GM18868 (cell line): ENCODE results near the gene TET2.

ENCODE experiments used
- ATAC-seq: cut with Tn5 transposase; IDR thresholded peaks from one replicate; pipeline ENCODE4 v1.9.1; 2021; ENCODE audit warnings: mild to moderate bottlenecking, moderate library complexity; ENCODE audit not compliant: unreplicated experiment

Gene TET2

DNA sequence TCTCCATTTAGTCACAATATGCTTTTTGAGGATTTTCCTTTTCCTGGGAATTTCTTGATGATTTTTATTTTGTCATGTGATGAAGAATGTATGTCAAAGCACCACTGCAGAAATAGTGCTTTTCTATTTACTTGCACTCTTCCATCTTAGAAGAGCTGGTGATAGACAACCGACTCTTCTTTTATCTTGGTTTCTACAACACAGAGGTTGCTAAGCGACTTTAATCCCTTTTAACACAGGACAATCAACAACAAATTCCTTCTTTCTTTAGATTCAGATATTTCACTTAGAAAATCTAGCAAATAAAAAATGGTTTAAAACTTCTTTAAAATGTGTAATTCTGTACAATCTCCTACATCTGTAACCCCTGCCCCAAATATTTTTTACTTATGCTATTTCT is 34.6 kb downstream of the TET2 start:
- ATAC-seq, result no peak

DNA sequence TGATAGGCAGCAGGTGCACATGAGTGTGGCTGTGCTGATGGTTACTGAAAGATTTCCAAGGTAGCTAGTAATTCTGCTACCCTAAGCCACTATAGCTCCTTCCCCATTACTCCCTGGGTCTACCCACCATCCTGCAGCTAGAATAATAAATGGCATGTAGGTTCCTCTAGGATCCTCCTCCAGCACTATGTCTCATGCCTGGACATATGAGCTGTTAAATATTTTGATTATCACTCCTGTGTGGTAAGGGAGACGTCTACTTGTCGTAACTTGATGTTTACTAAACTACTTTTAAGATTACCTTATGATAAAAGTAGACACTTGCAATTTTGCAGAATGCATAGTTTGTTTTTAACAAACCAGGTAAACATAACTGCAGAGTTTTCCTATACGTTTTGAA is 35.5 kb downstream of the TET2 start:
- no peak for ATAC-seq

DNA sequence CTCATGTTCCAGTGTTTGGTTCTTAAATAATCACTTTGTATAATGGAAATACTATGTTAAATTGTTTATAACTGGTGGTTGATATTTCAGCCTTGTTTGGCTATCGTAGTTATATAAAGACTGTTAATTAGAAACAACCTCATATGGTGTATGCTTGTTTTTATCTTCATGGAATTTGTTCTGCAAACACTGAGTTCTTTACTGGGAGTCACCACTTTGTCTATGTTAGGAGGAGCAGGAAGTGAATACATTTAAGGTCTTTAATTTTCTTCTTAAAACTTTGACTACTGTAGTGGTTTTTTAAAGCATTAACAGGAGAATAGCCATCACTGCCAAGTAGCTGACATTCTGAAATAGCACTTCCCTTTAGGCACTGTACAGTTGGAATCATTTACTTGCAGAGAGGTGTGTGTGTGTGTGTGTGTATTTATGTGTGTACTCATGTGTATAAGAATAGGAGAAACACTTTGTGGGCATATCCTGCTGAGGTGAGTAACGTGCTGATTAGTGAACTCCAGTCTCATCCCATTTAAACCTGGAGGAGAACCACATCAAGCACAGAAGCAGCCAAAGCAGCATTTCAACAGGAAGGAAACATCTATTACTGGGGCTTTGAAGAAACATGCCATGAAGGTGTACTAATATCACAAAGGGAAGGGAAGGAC is 37.8 kb downstream of the TET2 start:
- ATAC-seq, result no peak

DNA sequence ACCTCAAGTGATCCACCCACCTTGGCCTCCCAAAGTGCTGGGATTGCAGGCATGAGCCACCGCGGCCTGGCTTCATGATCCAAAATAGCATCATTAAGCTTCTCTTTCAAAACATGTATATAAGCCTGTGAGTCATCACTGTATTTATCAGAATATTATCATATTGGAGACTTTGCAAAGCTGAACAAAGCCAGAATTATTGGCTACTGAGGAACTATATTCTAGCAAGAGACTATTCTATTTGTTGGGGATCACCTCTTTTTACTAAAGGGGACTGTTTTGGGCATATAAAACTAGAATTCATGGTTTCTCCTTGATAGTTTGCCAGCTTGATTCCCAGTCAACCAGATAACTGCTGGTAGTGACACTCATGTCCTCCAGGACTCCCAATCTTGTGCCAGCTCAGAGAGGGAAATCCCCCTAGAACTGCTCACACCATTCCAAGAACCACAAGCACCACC is 40.1 kb downstream of the TET2 start:
- ATAC-seq, result no peak

DNA sequence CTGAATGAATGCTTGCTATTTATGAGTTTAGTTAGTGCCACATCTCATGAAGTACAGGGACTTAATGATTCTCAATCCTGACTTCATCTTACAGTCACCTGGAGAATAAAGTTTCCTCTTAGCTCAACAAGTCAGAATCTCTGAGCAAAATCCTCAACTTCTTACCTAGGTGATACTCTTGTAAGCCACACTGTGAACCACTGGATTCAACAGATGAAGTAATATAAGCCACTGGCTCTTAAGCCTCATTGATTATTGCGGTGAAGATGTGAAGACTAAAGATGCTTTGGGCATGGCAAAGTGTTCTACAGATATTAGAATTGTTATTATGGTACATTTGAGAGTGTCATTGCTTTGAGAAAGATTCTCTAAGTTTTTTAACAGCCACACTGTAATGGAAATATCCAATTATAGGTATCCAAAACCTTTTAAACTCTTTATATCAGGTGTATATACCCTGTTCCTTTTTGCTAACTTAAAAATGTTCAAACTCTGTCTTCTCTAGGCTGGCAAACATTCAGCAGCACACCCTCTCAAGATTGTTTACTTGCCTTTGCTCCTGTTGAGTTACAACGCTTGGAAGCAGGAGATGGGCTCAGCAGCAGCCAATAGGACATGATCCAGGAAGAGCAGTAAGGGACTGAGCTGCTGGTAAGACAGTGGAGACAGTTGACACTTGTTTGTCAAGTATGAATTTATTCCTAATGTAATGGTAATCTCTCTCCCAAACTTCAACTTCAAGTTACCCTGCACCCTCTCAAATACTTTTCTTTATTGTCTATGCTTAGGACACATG is 43.4 kb downstream of the TET2 start:
- ATAC-seq, result no peak

DNA sequence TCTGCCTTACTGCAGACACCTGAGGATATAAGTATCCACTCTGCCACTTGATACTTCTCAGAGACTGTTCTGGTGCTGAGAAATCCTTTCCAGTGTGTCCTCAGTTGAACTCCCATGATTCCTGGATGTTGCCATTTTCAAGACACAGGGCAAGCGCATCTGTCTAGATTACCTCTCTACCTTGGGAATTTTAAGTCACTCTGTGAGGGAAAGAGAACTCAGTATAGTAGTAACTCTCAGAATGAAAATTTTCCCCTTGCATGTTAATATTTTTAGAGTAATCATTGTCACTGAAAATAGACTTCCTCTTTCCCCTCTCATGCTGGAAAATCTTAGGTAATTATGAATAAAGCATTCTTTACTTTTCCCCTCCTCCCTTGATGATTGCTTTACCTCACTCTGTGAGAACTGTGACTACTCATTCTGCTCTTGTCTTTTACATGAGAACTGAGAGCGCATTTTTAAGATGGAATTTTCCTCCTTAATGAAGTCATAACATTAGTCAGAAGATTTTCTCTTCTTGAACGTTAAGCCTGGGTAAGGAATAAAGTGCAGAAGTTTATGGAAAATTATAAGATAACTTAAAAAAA is 45.0 kb downstream of the TET2 start:
- peak; percentile 64 for ATAC-seq

DNA sequence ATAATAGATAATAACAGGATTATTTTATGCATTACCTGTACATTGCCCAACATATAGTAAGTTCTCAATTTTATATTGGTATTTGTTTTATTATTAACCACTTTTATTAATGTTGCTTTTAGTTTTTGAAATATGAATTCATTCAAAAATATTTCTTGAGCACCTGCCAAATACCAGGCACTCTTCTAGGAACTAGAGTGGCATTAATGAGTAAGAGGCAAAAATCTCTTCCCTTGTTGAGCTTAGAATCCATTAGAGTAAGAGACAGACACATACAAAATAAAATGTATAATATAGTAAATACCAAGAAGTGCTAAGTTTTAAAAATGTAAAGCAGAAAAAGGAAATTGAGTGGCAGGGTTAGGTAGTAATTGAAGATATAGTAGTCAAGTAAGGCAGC is 45.8 kb downstream of the TET2 start:
- ATAC-seq, result no peak

DNA sequence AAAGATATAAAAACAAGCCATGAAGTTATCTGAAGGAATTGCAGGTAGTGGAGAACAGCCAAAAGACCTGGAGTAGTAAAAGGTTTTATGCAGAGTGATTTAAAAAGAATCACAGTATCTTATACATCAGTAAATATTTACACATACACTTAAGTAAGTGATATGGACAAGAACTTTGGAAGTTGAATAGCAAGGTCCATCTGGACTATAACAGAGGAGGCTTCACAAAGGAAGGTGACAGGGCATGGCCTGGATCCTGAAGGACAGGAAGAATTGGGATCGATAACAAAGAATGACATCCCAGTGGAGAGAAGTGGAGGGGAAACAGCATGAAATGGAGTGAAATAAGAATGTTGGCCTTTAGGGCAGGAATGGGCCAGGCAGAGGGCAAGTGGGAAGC is 46.2 kb downstream of the TET2 start:
- ATAC-seq, result no peak

DNA sequence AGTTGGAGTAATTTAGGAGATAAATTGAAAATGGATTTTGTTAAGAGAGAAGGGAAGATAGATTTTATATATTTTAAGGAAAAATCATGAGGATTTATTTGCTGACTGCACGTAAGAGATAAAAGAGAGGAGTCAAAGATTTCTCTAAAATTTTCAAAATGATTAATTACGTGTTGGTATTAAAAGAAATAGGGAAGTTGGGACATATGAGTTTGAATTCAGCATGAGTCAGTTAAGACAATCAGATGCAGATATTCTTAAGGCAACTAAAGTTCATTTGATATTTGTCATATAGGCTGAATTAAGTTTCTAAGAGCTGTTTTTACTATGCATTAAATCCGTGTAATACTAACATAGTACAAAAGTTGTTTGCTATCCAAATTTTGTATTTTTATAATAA is 46.9 kb downstream of the TET2 start:
- ATAC-seq, result no peak

DNA sequence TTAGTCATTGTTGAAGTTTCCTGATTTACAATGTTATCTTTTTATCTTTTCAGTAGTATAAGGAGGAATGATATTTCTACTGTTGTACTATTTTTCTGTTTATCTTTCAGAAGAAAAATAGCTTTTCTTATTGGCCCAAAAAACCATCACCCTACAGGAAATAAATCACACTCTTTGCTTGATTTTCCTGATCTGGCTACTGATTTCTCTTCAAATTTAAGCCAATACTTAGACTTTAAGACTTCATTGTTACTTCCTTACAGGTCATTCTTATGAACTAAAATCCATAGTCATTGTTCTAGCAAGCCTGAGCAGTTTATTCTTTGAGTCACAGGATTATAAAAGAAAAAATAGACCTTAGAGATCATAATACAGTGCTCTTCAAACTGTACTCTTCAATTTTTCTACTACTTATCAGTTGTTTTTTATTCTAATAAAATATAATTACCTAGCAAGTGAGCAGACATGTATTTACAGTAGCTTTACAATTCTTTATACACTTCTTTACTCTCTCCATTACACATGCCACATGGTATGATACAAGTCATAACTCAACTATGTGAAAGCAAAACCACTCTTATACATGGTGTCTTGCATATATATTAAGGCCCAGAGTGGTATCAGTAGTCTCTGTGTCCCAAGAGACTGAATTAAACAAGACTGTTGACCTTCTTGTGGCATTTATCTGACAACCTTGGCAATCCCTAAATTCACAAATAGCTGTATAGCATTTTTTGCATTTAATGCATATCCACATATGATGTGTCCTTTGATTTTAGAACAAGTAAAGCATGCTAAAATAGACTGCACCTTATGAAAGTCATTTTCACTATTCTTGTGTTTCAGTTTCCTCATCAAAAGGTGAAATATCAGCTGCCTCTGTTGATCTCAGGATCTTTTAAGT is 47.9 kb downstream of the TET2 start:
- ATAC-seq, result peak; percentile 84

DNA sequence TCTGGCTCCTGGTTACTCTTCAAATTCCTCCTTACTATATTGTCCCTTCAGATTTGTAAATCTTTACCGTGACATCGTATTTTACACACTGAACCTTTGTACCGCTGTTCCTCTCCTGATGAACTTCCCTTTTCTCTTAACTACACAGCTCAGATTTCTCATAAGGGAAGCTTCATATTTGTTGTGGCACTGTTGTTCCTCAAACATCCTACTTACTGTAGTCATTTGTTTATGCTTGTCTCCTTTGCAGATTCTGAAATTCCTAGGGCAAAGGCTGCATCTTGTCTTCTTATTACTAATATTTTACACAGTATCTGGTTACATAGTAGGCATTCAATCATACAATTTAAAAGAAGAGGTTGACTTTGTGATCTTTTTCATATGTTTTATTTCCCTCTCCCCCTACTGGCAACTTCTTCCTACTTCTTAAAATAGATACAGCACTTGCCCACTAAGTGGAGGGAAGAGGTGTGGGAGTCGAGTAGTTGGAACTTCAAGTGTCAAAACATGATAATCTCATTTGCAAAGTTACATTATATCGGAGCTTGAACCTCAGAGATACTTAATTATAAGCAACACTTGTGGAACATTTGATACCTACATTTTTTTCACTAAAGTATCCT is 50.0 kb downstream of the TET2 start:
- ATAC-seq, result peak; percentile 26

DNA sequence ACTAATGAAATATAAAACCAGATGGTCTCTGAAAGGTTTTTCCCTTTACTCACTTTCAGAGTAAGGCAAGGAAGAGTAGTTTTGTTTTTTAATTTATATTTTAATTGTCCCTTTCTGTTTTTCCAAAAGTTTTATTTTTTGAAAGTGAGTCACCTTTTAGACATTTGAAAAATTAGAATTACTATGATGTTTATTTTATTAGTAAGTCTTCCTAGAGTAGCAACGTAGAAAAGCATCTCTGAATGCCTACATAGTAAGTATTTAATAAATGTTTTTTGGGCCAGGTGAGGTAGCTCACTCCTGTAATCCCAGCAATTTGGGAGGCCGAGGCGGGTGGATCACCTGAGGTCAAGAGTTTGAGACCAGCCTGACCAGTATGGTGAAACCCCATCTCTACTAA is 51.1 kb downstream of the TET2 start:
- no peak for ATAC-seq

DNA sequence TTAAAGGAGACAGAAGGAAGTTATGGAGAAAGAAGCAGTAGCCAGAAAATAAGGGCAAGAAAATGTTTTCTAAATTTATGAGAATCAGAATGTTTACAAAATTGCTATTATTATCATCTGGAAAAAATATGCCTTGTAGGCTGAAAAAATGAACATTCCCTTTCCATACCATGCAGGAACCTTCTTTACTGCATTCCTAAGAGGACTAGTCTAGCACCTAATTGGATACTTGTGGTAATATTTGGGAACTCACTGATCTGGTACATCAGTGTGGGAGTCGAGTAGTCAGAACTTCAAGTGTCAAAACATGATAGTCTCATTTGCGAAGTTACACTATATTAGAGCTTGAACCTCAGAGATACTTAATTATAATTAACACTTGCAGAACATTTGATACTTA is 51.9 kb downstream of the TET2 start:
- no peak for ATAC-seq

DNA sequence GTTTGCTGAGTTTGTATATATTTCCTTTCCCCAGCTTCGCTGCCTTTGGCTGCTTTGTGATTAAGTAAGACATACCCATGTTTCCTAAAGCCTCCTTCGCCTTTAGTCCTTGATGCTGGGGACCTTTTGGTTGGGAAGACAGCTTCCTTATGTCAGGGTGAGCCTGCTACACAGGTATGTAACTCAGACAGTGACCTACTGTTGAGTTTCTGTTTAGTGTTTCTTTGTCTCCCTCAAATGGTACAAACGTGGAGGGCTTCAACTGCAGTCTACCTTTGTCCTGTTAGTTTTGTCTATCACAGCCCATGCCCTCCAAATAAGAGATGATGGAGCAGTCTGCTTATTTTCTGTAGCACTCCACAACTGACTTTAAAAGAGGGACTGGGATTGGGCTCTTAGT is 59.5 kb downstream of the TET2 start:
- no peak for ATAC-seq

DNA sequence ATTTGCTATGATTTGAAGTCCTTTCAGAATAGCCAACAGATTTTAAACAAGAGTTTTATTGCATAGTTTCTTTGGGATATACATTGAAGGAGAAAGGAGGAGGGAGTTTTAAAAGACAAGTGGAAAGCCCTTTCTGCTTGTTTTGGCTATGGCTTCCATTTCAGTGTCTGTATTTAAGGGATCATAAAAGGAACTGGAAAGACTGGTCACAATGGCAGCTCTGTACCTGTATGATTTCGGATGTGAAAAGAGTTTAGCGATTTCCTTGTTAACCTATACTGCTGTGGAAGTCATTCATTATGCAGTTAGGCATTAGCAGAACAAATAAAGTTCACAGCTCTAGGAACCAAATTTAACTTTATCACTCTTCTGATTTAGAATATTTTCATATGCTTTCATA is 60.7 kb downstream of the TET2 start:
- ATAC-seq, result no peak

DNA sequence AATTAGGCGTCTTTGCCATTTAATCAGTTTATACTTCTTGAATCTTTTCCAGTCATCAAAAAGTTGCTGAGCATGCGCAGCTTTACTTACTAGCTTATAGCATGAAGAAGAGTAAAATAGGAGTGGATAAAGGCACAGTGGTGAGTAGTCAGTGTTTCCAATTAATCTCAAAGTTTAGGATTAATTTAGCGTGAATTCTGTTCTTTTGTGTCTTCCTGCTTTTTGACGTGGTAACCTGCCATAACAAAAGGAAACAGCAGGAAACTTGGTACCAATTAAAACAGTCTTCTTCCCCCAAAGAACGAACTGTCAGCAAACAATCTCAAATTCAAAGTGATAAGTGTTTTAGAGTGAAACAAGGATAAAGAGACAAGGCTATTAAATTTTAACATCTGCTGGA is 61.9 kb downstream of the TET2 start:
- ATAC-seq, result no peak

DNA sequence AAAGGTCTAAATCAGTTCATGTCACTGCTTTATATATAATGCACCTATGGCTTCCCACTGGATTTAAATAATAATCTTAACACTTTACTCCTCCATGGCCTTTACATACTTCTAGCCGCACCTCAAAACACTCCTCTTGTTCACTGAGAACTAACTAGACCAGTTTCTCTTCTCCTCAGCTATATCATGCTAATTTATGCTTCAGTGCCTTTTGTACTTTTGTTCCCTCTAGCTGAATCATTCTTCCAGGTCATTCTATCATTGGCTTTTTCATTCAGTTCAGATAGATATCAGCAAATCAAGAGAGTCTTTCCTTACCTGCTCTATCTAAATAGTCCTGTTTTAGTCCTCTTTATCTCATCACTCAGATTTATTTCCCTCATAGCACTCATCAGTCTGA is 64.2 kb downstream of the TET2 start:
- peak; percentile 63 for ATAC-seq

DNA sequence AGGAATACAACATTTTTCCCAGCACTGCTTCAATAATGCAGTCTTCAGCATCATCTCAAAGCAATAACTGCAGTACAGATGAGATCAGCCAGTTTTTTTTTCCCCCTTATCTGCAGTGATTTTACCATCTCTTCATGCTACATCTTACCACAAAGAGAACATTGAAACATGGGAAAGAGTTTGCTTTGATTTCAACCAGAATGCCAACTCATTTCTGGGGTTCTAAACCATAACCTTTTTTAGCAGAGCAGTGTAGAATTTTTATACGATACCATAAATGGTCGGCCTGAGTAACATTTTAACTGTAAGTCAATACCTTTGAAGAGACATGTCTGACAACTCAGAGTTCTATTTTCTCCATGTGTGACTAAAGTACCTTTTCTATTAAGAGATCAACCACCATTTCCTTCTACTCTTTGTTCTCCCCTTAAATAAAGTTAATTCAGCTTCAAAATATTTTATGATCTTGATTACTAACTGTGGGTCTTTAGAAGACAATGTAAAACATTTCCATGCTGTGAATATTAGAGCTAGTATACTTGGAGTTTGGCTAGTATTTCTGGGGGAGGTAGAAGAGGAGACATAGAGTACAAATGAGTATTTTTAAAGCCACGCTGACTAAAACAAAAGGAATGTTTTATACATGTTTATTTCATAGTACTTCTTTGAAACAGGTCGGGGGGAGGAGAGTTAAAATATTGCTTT is 69.1 kb downstream of the TET2 start:
- ATAC-seq, result peak; percentile 75

DNA sequence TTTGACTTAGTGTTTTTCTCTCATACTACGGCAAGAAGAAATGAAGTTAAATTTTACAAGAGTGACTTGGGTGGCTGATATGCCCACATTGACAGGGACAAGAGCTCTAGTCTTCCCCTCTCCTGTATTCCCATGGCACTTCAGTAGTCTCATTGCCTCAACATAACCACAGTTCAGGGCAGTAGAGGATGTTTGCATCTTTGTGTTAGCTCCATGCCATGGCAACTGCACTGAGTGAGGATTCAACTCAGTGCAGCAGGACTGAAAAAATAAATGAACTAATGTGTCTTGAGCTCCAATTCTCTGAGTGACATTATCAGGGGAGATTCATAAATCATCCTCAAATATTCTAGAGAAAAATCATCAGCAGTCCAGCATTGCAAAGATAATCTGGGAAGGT is 78.8 kb downstream of the TET2 start:
- no peak for ATAC-seq

DNA sequence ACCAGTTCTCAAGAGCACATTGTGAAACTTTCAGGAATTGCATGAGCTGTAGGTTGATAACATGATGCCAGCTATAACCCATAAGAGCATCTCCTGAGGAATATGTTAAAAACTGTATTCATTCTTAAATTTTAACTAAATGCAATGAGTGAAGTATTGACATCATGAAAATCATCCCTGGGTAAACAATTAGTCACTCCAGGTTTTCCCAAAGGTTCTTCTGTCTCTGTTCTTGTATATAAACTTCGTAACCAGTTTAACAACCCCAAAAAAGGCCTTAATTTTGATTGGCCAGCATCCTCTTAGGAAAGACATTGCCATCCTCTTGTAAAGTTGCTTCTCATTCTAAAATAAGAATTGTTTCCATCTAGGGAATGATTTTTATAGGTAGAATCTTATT is 80.4 kb downstream of the TET2 start:
- ATAC-seq, result no peak
